OCI-LY7 (cell line): ENCODE data around the gene ZNF213. TPM values are rescaled to one million over a fixed set of nuclear protein-coding genes. Genes with fewer than 3 reads are reported as not detected.

Experiments used
- BruUV-seq: library from RNA; stranded (reverse); fragments of 400-500 nt; replicated peaks from 2 replicates; lab custom pipeline; 2021; lab: Mats Ljungman, UMichigan
- CTCF ChIA-PET: fragments of 300-600 bp; sonication (Branson Sonifier 250); formaldehyde crosslinking; loops from one replicate; lab custom pipeline; 2022; ENCODE audit warnings: antibody characterized with exemption; ENCODE audit not compliant: unreplicated experiment; lab: Charles Lee
- POLR2A ChIA-PET: fragments of 300-600 bp; sonication (Branson Sonifier 250); formaldehyde crosslinking; loops from one replicate; lab custom pipeline; 2022; ENCODE audit warnings: antibody characterized with exemption; lab: Charles Lee
- DNase-seq: peaks from one replicate; pipeline ENCODE4 v3.0.0-alpha.2; 2015; ENCODE audit warnings: low spot score
- H2AFZ ChIP-seq: fragments of 200-600 bp; sonication (generic), shearing (Covaris generic); 2 replicates; pipeline ENCODE4 v1.6.1; 2014; ENCODE audit warnings: mild to moderate bottlenecking, antibody characterized with exemption, low read length, moderate library complexity
- H3K27ac ChIP-seq: fragments of 200-600 bp; sonication (generic); 2 replicates; pipeline ENCODE4 v1.5.1; 2014; ENCODE audit warnings: mixed run types, low read depth, mild to moderate bottlenecking, moderate library complexity, low read length, inconsistent platforms; ENCODE audit not compliant: poor library complexity, severe bottlenecking
- H3K36me3 ChIP-seq: fragments of 200-600 bp; sonication (generic); 2 replicates; pipeline ENCODE4 v1.6.1; 2014; ENCODE audit warnings: mild to moderate bottlenecking, antibody characterized with exemption, low read length, moderate library complexity, mixed read lengths; ENCODE audit not compliant: insufficient read depth
- H3K4me1 ChIP-seq: fragments of 200-600 bp; sonication (generic); 2 replicates; pipeline ENCODE4 v1.5.1; 2014; ENCODE audit warnings: mild to moderate bottlenecking, low read length; ENCODE audit not compliant: insufficient read depth, poor library complexity, severe bottlenecking
- H3K4me2 ChIP-seq: fragments of 200-600 bp; sonication (generic); 2 replicates; pipeline ENCODE4 v1.6.1; 2014; ENCODE audit warnings: mild to moderate bottlenecking, low read length
- H3K4me3 ChIP-seq: fragments of 200-600 bp; sonication (generic); 2 replicates; pipeline ENCODE4 v1.5.1; 2014; ENCODE audit warnings: mild to moderate bottlenecking, low read depth, low read length; ENCODE audit not compliant: poor library complexity, severe bottlenecking
- H3K79me2 ChIP-seq: fragments of 200-600 bp; sonication (generic); 2 replicates; pipeline ENCODE4 v1.6.1; 2016; ENCODE audit warnings: low read depth, mild to moderate bottlenecking, low read length, moderate library complexity, mixed read lengths; ENCODE audit not compliant: insufficient read depth
- H3K9me2 ChIP-seq: fragments of 200-600 bp; sonication (generic); 2 replicates; pipeline ENCODE4 v1.6.1; 2016; ENCODE audit warnings: mild to moderate bottlenecking, low read length, mixed read lengths; ENCODE audit not compliant: insufficient read depth
- H3K9me3 ChIP-seq: fragments of 200-600 bp; sonication (generic); 2 replicates; pipeline ENCODE4 v1.6.1; 2014; ENCODE audit warnings: mild to moderate bottlenecking, mixed run types, low read length, mixed read lengths
- H4K20me1 ChIP-seq: fragments of 200-600 bp; sonication (generic); 2 replicates; pipeline ENCODE4 v1.6.1; 2014; ENCODE audit warnings: mild to moderate bottlenecking, antibody characterized with exemption, low read length, moderate library complexity, mixed read lengths; ENCODE audit not compliant: insufficient read depth
- CTCF ChIP-seq: fragments of 200-600 bp; sonication (generic); conservative IDR thresholded peaks from 2 replicates; pipeline ENCODE4 v1.5.1; 2014; ENCODE audit warnings: mild to moderate bottlenecking, antibody characterized with exemption, low read length, moderate library complexity, mixed read lengths
- EZH2phosphoT487 ChIP-seq: fragments of 200-600 bp; sonication (generic); IDR thresholded peaks from 2 replicates; pipeline ENCODE4 v1.6.1; 2018; ENCODE audit warnings: low read depth, borderline replicate concordance, mild to moderate bottlenecking, mixed run types, antibody characterized with exemption, low read length, moderate library complexity, mixed read lengths
- intact Hi-C: fragments of 100-400 bp; cut with micrococcal nuclease; formaldehyde crosslinking; loops from one replicate; pipeline ENCODE4 v1.10.0; 2022; ENCODE audit not compliant: unreplicated experiment
- total RNA-seq, 2 experiments: library from RNA; depleted of rRNA in 1 of 2; stranded (reverse); fragments of >200 nt in 1 of 2; shearing (Covaris generic) in 1 of 2; gene quantifications; 2 replicates each; pipeline ENCODE4 v1.2.3, GENCODE V29; 2014 to 2022

The ZNF213 gene
- total RNA-seq, 2 experiments from 2014 or later, result 3.4 to 9.1 TPM

GRCh38 chr16:3161235-3162018 lies 26.6 kb downstream of the ZNF213 start:
- H3K4me3 ChIP-seq, result no peak overlapping the region
- ChIA-PET POLR2A (no interaction called here), CTCF (interaction anchor here (1.1 kb wide), 1 partner anchor 11 kb away, joined by 4 read pairs; no protein-coding TSS in a partner anchor)
- no peaks in the 10 kb centered on the region for H3K9me3 ChIP-seq
- H3K36me3 ChIP-seq, result no peaks in the 10 kb centered on the region
- DNase-seq, result no peak
- H4K20me1 ChIP-seq, result no peaks in the 10 kb centered on the region
- intact Hi-C loops, result no loop called here
- no peaks in the 10 kb centered on the region for H3K9me2 ChIP-seq
- H3K79me2 ChIP-seq, result no peaks in the 10 kb centered on the region
- no peak overlapping the region for H3K27ac ChIP-seq
- BruUV-seq, result no TSS peak
- peaks cover 26% of the 10 kb centered on the region for H3K4me1 ChIP-seq
- H2AFZ ChIP-seq, result no peak overlapping the region
- TF ChIP-seq EZH2phosphoT487 (no peak), CTCF (no peak)
- peak overlapping the region; percentile 9; the same call in 1 of the 2 replicates for H3K4me2 ChIP-seq

GRCh38 chr16:3164121-3164991 lies 29.5 kb downstream of the ZNF213 start:
- H3K9me3 ChIP-seq, result no peaks in the 10 kb centered on the region
- no peak overlapping the region for H2AFZ ChIP-seq
- no peak overlapping the region for H3K4me3 ChIP-seq
- H3K79me2 ChIP-seq, result no peaks in the 10 kb centered on the region
- POLR2A ChIA-PET, result no interaction called here
- intact Hi-C loops, result no loop called here
- no peaks in the 10 kb centered on the region for H4K20me1 ChIP-seq
- no TSS peak for BruUV-seq
- no peaks in the 10 kb centered on the region for H3K36me3 ChIP-seq
- peaks cover 15% of the 10 kb centered on the region for H3K4me1 ChIP-seq
- H3K27ac ChIP-seq, result no peak overlapping the region
- no peaks in the 10 kb centered on the region for H3K9me2 ChIP-seq
- TF ChIP-seq EZH2phosphoT487, result no peak
- no peak for TF ChIP-seq CTCF
- no peak overlapping the region for H3K4me2 ChIP-seq
- CTCF ChIA-PET, result no interaction called here
- DNase-seq, result no peak
